HL-60 (cell line): Measurements from ENCODE around the gene SLC29A2.

Source experiments
- DNase-seq, 2 experiments: peaks; one replicate each; pipeline ENCODE4 v3.0.0-alpha.2; 2010 to 2020; ENCODE audit warnings: low read depth in 1 of 2, low spot score in 1 of 2
- H3K27ac ChIP-seq: fragments of 250-450 bp; sonication (Bioruptor Pico); replicated peaks from 2 replicates; pipeline ENCODE4 v1.5.1; 2020; ENCODE audit warnings: mild to moderate bottlenecking, moderate library complexity
- H3K27me3 ChIP-seq: fragments of 250-450 bp; sonication (Bioruptor Pico); 2 replicates; pipeline ENCODE4 v1.5.1; 2021; ENCODE audit warnings: mild to moderate bottlenecking, moderate library complexity; ENCODE audit not compliant: insufficient read depth, poor library complexity, severe bottlenecking
- H3K4me3 ChIP-seq: replicated peaks from 2 replicates; pipeline ENCODE4 v1.5.1; 2011; ENCODE audit warnings: mild to moderate bottlenecking, control low read depth, low read length; ENCODE audit not compliant: insufficient read depth
- GABPA ChIP-seq: IDR thresholded peaks from 2 replicates; pipeline ENCODE4 v1.6.1; 2012; ENCODE audit warnings: low read depth
- POLR2AphosphoS5 ChIP-seq: IDR thresholded peaks from 2 replicates; pipeline ENCODE4 v1.6.1; 2012; ENCODE audit warnings: low read depth
- SPI1 ChIP-seq: IDR thresholded peaks from 2 replicates; pipeline ENCODE4 v1.6.1; 2012; ENCODE audit warnings: low read depth, mild to moderate bottlenecking, borderline replicate concordance
- TF ChIP-seq, protein P1 (sequence below): IDR thresholded peaks from 2 replicates; pipeline ENCODE4 v1.6.1; 2012; ENCODE audit warnings: low read depth; ENCODE audit not compliant: insufficient replicate concordance
- TF ChIP-seq, protein P2 (sequence below): IDR thresholded peaks from one replicate; pipeline ENCODE4 v1.5.1; 2011; ENCODE audit warnings: low read length, control low read depth, inconsistent platforms; ENCODE audit not compliant: insufficient read depth

The SLC29A2 gene

DNA sequence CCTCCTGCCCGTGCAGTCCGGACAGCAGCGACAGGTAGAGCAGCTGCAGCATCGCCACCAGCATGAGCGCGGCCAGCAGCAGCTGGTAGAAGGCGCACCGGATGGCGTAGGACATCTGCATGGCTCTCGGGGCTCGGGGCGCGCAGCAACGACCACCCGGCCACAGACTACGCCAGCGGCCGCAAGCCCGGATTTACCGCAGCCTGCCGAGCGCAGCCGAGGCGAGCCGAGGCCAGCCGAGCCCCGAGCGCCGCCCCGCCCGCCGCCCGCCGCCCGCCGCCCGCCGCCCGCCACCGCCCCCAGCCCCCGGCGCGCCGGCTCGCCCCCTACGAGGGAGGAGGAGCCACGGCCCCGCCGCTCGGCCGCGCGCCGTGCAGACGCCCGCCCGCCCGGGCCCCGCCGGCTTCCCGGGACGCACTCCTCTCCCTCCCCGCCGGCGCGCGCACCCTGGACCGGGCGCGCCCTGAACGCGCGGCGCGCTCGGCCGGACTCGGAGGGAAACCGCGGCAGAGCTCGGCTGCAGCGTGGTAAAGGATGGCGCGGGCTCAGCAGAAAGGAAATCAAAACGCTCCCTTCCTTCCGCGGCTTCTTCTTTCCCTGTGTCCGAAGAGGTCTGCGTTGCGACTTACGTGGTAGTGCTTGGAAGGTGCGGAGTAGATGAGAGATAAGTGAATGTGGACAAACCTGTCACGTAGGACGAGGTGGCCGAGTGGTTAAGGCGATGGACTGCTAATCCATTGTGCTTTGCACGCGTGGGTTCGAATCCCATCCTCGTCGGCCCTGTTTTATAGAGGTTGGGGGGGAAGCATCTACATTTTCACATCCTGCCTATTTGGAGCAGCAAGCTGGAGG lies 23.9 kb downstream of the SLC29A2 start, which contains the start of gene B4GAT1:
B4GAT1 (minus strand) TSS at position 205 of the 852 bp plus-strand sequence; CDS start at position 121, 84 bp downstream.
- Histone ChIP-seq H3K27me3 (no peaks in the 10 kb centered on the region), H3K27ac (peak within 1 kb of the TSS; percentile 39; the same call in 1 of the 2 replicates), H3K4me3 (peak within 1 kb of the TSS; percentile 67)
- TF ChIP-seq, protein P1, sequence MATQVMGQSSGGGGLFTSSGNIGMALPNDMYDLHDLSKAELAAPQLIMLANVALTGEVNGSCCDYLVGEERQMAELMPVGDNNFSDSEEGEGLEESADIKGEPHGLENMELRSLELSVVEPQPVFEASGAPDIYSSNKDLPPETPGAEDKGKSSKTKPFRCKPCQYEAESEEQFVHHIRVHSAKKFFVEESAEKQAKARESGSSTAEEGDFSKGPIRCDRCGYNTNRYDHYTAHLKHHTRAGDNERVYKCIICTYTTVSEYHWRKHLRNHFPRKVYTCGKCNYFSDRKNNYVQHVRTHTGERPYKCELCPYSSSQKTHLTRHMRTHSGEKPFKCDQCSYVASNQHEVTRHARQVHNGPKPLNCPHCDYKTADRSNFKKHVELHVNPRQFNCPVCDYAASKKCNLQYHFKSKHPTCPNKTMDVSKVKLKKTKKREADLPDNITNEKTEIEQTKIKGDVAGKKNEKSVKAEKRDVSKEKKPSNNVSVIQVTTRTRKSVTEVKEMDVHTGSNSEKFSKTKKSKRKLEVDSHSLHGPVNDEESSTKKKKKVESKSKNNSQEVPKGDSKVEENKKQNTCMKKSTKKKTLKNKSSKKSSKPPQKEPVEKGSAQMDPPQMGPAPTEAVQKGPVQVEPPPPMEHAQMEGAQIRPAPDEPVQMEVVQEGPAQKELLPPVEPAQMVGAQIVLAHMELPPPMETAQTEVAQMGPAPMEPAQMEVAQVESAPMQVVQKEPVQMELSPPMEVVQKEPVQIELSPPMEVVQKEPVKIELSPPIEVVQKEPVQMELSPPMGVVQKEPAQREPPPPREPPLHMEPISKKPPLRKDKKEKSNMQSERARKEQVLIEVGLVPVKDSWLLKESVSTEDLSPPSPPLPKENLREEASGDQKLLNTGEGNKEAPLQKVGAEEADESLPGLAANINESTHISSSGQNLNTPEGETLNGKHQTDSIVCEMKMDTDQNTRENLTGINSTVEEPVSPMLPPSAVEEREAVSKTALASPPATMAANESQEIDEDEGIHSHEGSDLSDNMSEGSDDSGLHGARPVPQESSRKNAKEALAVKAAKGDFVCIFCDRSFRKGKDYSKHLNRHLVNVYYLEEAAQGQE = no peak
- no peak for TF ChIP-seq POLR2AphosphoS5
- TF ChIP-seq, protein P2, sequence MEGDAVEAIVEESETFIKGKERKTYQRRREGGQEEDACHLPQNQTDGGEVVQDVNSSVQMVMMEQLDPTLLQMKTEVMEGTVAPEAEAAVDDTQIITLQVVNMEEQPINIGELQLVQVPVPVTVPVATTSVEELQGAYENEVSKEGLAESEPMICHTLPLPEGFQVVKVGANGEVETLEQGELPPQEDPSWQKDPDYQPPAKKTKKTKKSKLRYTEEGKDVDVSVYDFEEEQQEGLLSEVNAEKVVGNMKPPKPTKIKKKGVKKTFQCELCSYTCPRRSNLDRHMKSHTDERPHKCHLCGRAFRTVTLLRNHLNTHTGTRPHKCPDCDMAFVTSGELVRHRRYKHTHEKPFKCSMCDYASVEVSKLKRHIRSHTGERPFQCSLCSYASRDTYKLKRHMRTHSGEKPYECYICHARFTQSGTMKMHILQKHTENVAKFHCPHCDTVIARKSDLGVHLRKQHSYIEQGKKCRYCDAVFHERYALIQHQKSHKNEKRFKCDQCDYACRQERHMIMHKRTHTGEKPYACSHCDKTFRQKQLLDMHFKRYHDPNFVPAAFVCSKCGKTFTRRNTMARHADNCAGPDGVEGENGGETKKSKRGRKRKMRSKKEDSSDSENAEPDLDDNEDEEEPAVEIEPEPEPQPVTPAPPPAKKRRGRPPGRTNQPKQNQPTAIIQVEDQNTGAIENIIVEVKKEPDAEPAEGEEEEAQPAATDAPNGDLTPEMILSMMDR = no peak
- peak in 1 of 2 experiments; percentile 84 for DNase-seq

DNA sequence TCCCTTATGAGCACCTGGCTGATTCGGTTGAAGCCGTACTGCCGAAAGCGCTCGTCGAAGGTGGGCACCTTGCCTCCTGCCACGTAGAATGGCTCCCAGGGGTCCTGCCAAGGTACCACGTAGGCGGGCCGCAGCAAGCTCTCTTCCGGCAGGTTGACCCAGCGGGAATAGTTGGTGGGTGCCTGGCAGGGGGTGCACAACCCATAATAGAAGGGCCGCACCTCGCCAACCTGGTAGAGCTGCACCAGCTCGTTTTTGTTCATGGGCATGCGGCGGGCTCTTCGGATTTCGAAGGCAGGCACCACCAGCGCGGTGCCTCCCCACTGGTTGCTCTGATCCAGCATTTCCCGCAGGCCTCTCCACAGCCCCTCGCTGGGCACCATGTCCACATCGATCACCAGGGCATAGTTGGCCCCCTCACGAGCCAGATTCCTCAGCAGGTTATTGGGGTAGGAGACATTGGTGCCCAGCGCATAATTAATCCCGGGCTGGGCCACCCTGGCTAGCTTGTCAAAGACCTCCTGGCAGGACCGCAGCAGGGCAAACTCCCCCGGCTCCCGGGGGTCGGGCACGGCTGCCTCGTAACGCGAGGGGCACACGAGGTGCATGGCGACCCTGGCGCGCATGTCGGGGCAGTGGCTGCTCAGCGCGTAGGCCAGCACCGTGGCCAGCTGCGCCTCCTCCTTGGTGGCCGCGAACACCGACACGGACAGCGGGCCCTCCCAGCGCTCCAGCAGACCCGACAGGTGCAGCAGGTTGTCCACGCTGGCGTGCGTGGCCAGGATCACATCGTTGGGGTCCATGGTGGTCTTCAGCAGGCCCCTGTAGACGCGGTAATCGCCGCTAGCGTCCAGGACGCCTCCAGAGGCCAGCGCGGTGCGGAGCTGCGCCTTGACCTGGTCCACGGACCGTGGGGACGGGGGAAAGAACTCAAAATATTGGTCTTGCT lies 24.8 kb downstream of the SLC29A2 start:
- TF ChIP-seq, protein P2 = no peak
- TF ChIP-seq SPI1 = no peak
- TF ChIP-seq, protein P1 = peak; percentile 12
- DNase-seq = no peak
- H3K27ac ChIP-seq = peak overlapping the region; percentile 39; the same call in 1 of the 2 replicates

DNA sequence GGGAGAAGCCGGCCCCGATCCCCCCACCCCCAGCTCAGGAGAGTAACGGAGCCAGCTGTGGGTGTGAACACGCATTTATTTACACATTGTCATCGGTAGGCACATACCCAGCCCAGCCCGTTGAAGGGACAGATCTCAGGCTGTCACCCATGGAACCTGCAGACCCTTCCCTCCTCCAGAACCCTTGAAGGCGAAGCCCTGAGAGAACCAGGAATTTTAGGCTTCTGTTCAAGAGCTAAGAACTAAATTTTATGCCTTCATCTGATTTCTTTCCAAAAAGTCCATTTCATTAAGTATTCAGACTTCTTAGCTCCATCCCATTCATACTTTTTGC lies 26.3 kb downstream of the SLC29A2 start:
- no peaks in the 10 kb centered on the region for H3K27me3 ChIP-seq
- peak overlapping the region; percentile 98 for H3K4me3 ChIP-seq
- no peak for DNase-seq
- TF ChIP-seq, protein P1 = no peak
- TF ChIP-seq, protein P2 = no peak
- TF ChIP-seq POLR2AphosphoS5 (no peak), SPI1 (no peak), GABPA (no peak)
- H3K27ac ChIP-seq = peak overlapping the region; percentile 81

More for the DNA sequence above, 24.8 kb downstream of the SLC29A2 start:
- no peaks in the 10 kb centered on the region for H3K27me3 ChIP-seq
- H3K4me3 ChIP-seq = peak overlapping the region; percentile 67
